Ovary (tissue), 3 donors: ENCODE results near the gene COMMD2.

Experiments used
- CTCF ChIP-seq, 3 donors: fragments of 450-650 bp in 2 of 3; fragments of 200-600 bp in 1 of 3; IDR thresholded peaks; one replicate each; pipeline versions ENCODE4 v1.5.1 to v1.8.0; 2016 to 2022; ENCODE audit warnings: antibody characterized with exemption in 3 of 3, mild to moderate bottlenecking in 1 of 3
- EP300 ChIP-seq: sonication (generic); formaldehyde crosslinking; IDR thresholded peaks from one replicate; pipeline ENCODE4 v1.6.1; 2017; ENCODE audit warnings: antibody characterized with exemption
- donor health status: DM: no; HTN: no; CAD: no.

DNA sequence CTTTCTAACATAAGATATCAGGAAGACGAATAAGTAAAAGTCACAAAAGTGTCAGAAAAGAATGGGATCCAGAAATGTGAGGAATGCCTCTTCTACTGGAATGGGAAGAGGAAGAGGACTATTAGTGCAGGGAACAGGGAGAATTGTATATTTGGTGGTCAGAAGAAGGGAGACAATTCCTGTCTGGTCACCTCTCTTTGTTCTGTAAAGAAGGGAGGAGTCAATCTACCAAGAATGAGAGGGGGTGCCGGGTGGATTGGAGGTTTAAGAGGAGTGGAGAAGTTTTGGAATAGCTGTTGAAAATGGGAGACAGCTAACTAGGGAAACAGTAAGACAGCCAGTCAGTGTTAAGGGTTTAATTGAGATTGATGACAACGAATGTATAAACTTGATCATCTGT, 20.1 kb downstream of the COMMD2 start:
- no peak for TF ChIP-seq CTCF (IDR thresholded peaks at IDR 0.05)
- TF ChIP-seq EP300: no peak
